Spleen (tissue), 11 donors: Measurements from ENCODE around the gene TGM3. TPM values are rescaled to one million over a fixed set of nuclear protein-coding genes. Genes with fewer than 3 reads are reported as not detected.

ENCODE experiments used
- DNase-seq: peaks from one replicate; pipeline ENCODE4 v3.0.0-alpha.2; 2020
- H3K27ac ChIP-seq, 8 donors: fragments of 200-600 bp; sonication (generic) in 7 of 8; 1 replicate in 4 of 8; 2 replicates in 4 of 8; pipeline versions ENCODE4 v1.5.0 to v1.8.0; 2016 to 2021; ENCODE audit warnings: inconsistent platforms in 4 of 8, mild to moderate bottlenecking in 4 of 8, moderate library complexity in 1 of 8
- H3K27me3 ChIP-seq, 7 donors: fragments of 200-600 bp; sonication (generic) in 6 of 7; replicated peaks in 1 of 7; 1 replicate in 4 of 7; 2 replicates in 3 of 7; pipeline versions ENCODE4 v1.5.0 to v1.8.0; 2016 to 2021; ENCODE audit warnings: inconsistent platforms in 3 of 7, mild to moderate bottlenecking in 1 of 7
- H3K36me3 ChIP-seq, 6 donors: fragments of 200-600 bp; sonication (generic) in 5 of 6; 1 replicate in 4 of 6; 2 replicates in 2 of 6; pipeline versions ENCODE4 v1.5.0 to v1.8.0; 2016 to 2021; ENCODE audit warnings: inconsistent platforms in 2 of 6
- H3K4me1 ChIP-seq, 6 donors: fragments of 200-600 bp; sonication (generic) in 5 of 6; 1 replicate in 3 of 6; 2 replicates in 3 of 6; pipeline versions ENCODE4 v1.5.0 to v1.8.0; 2016 to 2021; ENCODE audit warnings: inconsistent platforms in 3 of 6
- H3K4me3 ChIP-seq, 8 donors: fragments of 200-600 bp; sonication (generic) in 7 of 8; 1 replicate in 4 of 8; 2 replicates in 4 of 8; pipeline versions ENCODE4 v1.5.0 to v1.8.0; 2016 to 2021; ENCODE audit warnings: inconsistent platforms in 4 of 8, mild to moderate bottlenecking in 4 of 8, moderate library complexity in 2 of 8
- H3K9me3 ChIP-seq, 8 donors: fragments of 200-600 bp; sonication (generic) in 7 of 8; 1 replicate in 4 of 8; 2 replicates in 4 of 8; pipeline versions ENCODE4 v1.5.0 to v1.8.0; 2016 to 2021; ENCODE audit warnings: inconsistent platforms in 4 of 8
- POLR2A ChIP-seq, 3 donors: fragments of 450-650 bp; IDR thresholded peaks; one replicate each; pipeline ENCODE4 v1.5.1; 2017; ENCODE audit warnings: antibody characterized with exemption in 3 of 3, mild to moderate bottlenecking in 1 of 3
- POLR2AphosphoS5 ChIP-seq, 3 donors: sonication (generic); formaldehyde crosslinking; IDR thresholded peaks; one replicate each; pipeline ENCODE4 v1.5.1; 2017; ENCODE audit warnings: antibody characterized with exemption in 3 of 3
- whole genome bisulfite sequencing, 5 donors: extraction: QIAGEN DNeasy Blood & Tissue Kit in 3 of 5; methylation state at CpG; one replicate each; pipeline versions ENCODE4 v1.1.5 to v1.1.7; 2013 to 2018; 5-methylcytosine and 5-hydroxymethylcytosine counted together
- intact Hi-C: fragments of 100-400 bp; cut with DNase I; formaldehyde crosslinking; loops from one replicate; pipeline ENCODE4 v1.15.0; 2023; ENCODE audit warnings: low total_unique reads
- polyA plus RNA-seq, 3 donors: library from polyadenylated mRNA; stranded (reverse); fragments of 200-250 nt; gene quantifications; one replicate each; pipeline ENCODE4 v1.2.1, GENCODE V29; 2013
- total RNA-seq, 7 donors: library from RNA; depleted of rRNA in 3 of 7; stranded (reverse); fragments of >200 nt in 3 of 7; fragmentation: NEBNext Ultra II Directional in 4 of 7; extraction: Animal tissue kit (Norgen Biotek cat#: 25700) in 4 of 7; gene quantifications; one replicate each; pipeline versions ENCODE4 v1.1.0 to v1.2.1, GENCODE V29; 2016 to 2021
- TF ChIP-seq, protein P1 (sequence below), 11 experiments: fragments of 200-600 bp in 7 of 11; fragments of 450-650 bp in 4 of 11; sonication (generic) in 4 of 11; IDR thresholded peaks in 8 of 11; conservative IDR thresholded peaks in 3 of 11; 1 replicate in 7 of 11; 2 replicates in 4 of 11; pipeline versions ENCODE4 v1.4.0 to v1.8.0; 2016 to 2021; ENCODE audit warnings: antibody characterized with exemption in 11 of 11, inconsistent platforms in 4 of 11, mild to moderate bottlenecking in 1 of 11
- donor health status: healthy with polysubstance abuse.
- donor health status: DM: no; HTN: no; CAD: no; lungs with moderate emphysema.
- donor health status: DM: no; HTN: no; CAD: no.
- donor health status: Bipolar disorder and iron deficiency.
- donor health status: healthy.
- donor health status: DM: no; HTN: no; CAD: no.
- donor health status: DM: yes; HTN: yes; CAD: no.

The TGM3 gene
- total and polyA plus RNA-seq, 10 donors, result 0.09 to 0.64 (median 0.43) TPM; not detected in 3

DNA sequence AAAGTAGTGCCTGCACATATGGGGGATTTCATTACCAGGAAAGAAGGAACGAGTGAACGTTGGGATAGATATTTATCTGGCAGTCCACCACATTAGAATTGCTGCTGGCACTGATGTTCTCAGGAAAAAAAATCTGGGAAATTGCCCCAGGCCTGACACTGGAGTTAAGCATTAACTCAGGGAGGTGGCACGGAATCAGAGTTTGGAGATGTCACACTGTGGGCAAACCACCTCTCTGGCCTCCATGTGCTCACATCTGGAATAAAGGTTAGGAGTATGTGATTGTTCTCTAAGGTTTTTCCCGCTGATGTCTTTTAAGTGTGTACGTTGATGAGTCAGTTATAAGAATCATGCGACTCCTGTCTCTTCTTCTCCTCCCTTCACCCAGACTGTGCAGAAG lies 7.9 kb downstream of the TGM3 start:
- H3K9me3 ChIP-seq, result no peaks in the 10 kb centered on the region
- no peak for DNase-seq
- TF ChIP-seq POLR2A (IDR thresholded peaks at IDR 0.05) (no peak), POLR2AphosphoS5 (IDR thresholded peaks at IDR 0.05) (no peak)
- TF ChIP-seq, protein P1, sequence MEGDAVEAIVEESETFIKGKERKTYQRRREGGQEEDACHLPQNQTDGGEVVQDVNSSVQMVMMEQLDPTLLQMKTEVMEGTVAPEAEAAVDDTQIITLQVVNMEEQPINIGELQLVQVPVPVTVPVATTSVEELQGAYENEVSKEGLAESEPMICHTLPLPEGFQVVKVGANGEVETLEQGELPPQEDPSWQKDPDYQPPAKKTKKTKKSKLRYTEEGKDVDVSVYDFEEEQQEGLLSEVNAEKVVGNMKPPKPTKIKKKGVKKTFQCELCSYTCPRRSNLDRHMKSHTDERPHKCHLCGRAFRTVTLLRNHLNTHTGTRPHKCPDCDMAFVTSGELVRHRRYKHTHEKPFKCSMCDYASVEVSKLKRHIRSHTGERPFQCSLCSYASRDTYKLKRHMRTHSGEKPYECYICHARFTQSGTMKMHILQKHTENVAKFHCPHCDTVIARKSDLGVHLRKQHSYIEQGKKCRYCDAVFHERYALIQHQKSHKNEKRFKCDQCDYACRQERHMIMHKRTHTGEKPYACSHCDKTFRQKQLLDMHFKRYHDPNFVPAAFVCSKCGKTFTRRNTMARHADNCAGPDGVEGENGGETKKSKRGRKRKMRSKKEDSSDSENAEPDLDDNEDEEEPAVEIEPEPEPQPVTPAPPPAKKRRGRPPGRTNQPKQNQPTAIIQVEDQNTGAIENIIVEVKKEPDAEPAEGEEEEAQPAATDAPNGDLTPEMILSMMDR (IDR thresholded peaks at IDR 0.05 in 8 of 11, conservative IDR thresholded peaks at IDR 0.05 in 3 of 11), result no peak
- peaks cover 2 to 38% (median 26%) of the 10 kb centered on the region in 6 donors for H3K4me1 ChIP-seq
- intact Hi-C loops, result no loop called here
- no peaks in the 10 kb centered on the region for H3K27me3 ChIP-seq
- 80 to 94% (median 89%) methylated on average over 6 of the region's 6 CpGs for WGBS, 5 donors
- no peaks in the 10 kb centered on the region for H3K36me3 ChIP-seq
- no peak overlapping the region for H3K27ac ChIP-seq
- no peak overlapping the region for H3K4me3 ChIP-seq

DNA sequence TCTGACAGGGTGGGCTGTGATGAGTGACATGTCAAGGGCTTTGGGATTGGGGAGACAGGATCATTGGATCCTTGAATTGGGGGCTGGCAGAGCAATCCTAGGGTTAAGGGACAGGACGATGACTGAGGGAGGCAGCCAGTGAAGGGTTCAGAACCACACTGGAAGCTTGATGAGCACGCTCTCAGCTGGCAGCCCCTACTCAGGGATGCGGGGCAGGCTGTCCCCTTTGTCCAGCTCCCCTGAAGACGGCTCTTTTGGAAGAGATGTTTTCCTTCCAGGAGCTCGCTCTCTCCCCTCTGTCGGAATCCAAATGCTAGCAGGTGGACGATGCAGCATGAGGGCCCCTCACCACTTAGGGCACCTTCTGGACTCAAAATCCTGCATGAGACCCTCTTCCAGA lies 8.4 kb downstream of the TGM3 start:
- H3K4me1 ChIP-seq, result peaks cover 2 to 33% (median 23%) of the 10 kb centered on the region in 6 donors
- no peaks in the 10 kb centered on the region for H3K27me3 ChIP-seq
- H3K36me3 ChIP-seq, result no peaks in the 10 kb centered on the region
- no peak for TF ChIP-seq POLR2A (IDR thresholded peaks at IDR 0.05)
- WGBS, 5 donors, result 72 to 84% (median 78%) methylated on average over 5 to 7 of the region's 7 CpGs
- DNase-seq, result no peak
- no peak overlapping the region for H3K27ac ChIP-seq
- H3K9me3 ChIP-seq, result no peaks in the 10 kb centered on the region
- intact Hi-C loops, result no loop called here
- H3K4me3 ChIP-seq, result no peak overlapping the region

DNA sequence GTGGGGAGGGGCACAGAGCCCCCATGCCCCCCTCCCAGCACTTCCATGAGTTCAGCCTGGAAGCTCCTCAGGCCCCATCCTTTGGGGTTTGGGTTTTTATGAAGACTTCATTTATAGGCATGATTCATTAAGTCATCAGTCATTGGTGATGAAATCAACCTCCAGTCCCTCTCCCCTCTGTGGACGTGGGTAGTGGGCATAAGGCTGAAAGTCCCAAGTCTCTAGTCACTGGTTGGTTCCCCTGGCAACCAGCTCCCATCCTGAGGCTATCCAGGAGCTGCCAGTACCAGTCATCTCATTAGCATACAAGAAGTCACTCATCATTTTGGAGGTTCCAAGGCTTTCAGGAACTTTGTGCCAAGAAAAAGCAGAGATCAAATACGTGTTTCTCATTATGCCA lies 9.2 kb downstream of the TGM3 start:
- TF ChIP-seq, protein P1 (IDR thresholded peaks at IDR 0.05 in 8 of 11, conservative IDR thresholded peaks at IDR 0.05 in 3 of 11), result no peak
- TF ChIP-seq POLR2A (IDR thresholded peaks at IDR 0.05) (no peak), POLR2AphosphoS5 (IDR thresholded peaks at IDR 0.05) (no peak)
- no peak for DNase-seq
- 26 to 38% (median 27%) methylated on average over 2 of the region's 2 CpGs for WGBS, 5 donors
- Histone ChIP-seq H3K9me3 (no peaks in the 10 kb centered on the region), H3K27ac (no peak overlapping the region), H3K4me3 (no peak overlapping the region), H3K27me3 (no peaks in the 10 kb centered on the region), H3K36me3 (no peaks in the 10 kb centered on the region), H3K4me1 (peaks cover 2 to 24% (median 19%) of the 10 kb centered on the region in 6 donors)
- intact Hi-C loops, result no loop called here

DNA sequence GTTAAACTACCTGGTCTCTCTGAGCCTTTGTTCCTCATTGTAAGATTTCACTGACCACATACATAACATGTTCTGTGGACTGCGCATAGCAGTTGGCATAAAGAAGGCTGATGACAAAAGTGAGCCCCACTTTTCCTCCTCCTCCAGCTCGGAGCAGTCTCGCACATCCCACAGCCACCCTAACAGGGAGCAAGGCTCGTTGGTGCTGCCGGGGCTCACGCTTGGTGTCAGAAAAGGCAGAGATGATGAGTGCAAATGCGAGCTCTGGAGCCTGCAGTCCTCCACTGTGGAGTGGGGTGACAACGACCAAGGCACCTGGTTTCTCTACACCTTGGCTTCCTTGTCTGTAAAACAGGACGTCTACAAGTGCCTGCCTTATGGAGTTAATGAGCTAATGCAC lies 9.7 kb downstream of the TGM3 start:
- intact Hi-C loops, result no loop called here
- Histone ChIP-seq H3K36me3 (no peaks in the 10 kb centered on the region), H3K4me1 (peaks cover 2 to 20% (median 16%) of the 10 kb centered on the region in 6 donors), H3K27me3 (no peaks in the 10 kb centered on the region), H3K27ac (no peak overlapping the region), H3K4me3 (no peak overlapping the region), H3K9me3 (no peaks in the 10 kb centered on the region)
- no peak for DNase-seq
- TF ChIP-seq POLR2A (IDR thresholded peaks at IDR 0.05) (no peak), POLR2AphosphoS5 (IDR thresholded peaks at IDR 0.05) (no peak)
- TF ChIP-seq, protein P1 (IDR thresholded peaks at IDR 0.05 in 8 of 11, conservative IDR thresholded peaks at IDR 0.05 in 3 of 11), result no peak
- 73 to 85% (median 84%) methylated on average over 8 to 9 of the region's 9 CpGs for WGBS, 5 donors

DNA sequence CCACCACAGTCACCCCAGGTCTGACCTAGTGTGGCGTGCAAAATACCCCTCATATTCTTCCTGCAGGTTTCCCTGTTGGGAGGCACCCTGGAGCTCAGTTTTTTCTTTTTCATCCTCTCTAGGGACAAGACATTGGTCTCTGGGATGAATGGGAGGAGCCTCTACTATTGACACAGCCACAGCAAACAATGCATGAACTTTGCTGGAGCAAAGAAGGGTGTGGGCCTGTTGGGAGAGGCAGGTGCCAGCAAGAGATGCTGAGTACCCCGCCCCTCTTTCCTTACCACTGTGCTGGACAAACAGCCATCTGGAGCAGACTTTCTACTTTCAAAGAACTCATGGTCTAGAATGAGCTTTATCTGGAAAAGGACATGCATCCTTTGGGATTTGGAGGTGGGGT lies 10.1 kb downstream of the TGM3 start:
- WGBS, 5 donors, result 87 to 95% (median 89%) methylated on average over 2 of the region's 2 CpGs
- TF ChIP-seq POLR2A (IDR thresholded peaks at IDR 0.05) (no peak), POLR2AphosphoS5 (IDR thresholded peaks at IDR 0.05) (no peak)
- TF ChIP-seq, protein P1 (IDR thresholded peaks at IDR 0.05 in 8 of 11, conservative IDR thresholded peaks at IDR 0.05 in 3 of 11), result no peak
- no peak overlapping the region for H3K27ac ChIP-seq
- no peak overlapping the region for H3K4me3 ChIP-seq
- intact Hi-C loops, result no loop called here
- H3K9me3 ChIP-seq, result no peaks in the 10 kb centered on the region
- H3K36me3 ChIP-seq, result no peaks in the 10 kb centered on the region
- H3K27me3 ChIP-seq, result no peaks in the 10 kb centered on the region
- H3K4me1 ChIP-seq, result peaks cover 2 to 15% (median 11%) of the 10 kb centered on the region in 6 donors
- DNase-seq, result no peak
